HG02943 (cell line): ENCODE results near the gene ALDH9A1.
A peak's percentile ranks its signal among the peaks of the same experiment; 100 is the strongest.
"Not testable (repeated sequence)": the region's sequence is repeated elsewhere in the genome, so short reads cannot be mapped to it uniquely, and the experiment has no call there.

ENCODE experiments used
- ATAC-seq: cut with Tn5 transposase; IDR thresholded peaks from one replicate; pipeline ENCODE4 v1.9.1; 2021; ENCODE audit warnings: mild to moderate bottlenecking, low read depth, moderate library complexity; ENCODE audit not compliant: unreplicated experiment

ALDH9A1 gene

GRCh38 chr1:165697881-165698760 lies at the start of gene ALDH9A1:
Gene ALDH9A1, minus strand, starts transcription at chr1:165698562. Its CDS starts 4 bp downstream, at chr1:165698558.
- ATAC-seq: peak; percentile 92

- ATAC-seq: no peak
These were observed 49.5 kb upstream of the ALDH9A1 start for GRCh38 chr1:165747632-165748447.

- ATAC-seq: not testable (repeated sequence)
These were observed 46.6 kb upstream of the ALDH9A1 start for GRCh38 chr1:165744913-165745312.

GRCh38 chr1:165742194-165742593 lies 43.8 kb upstream of the ALDH9A1 start:
- no peak for ATAC-seq

GRCh38 chr1:165738794-165739193 lies 40.4 kb upstream of the ALDH9A1 start:
- peak; percentile 89 for ATAC-seq

GRCh38 chr1:165737196-165737595 lies 38.8 kb upstream of the ALDH9A1 start:
- ATAC-seq: no peak

GRCh38 chr1:165734906-165735305 lies 36.5 kb upstream of the ALDH9A1 start:
- ATAC-seq: no peak

- ATAC-seq: no peak
These were observed 28.5 kb upstream of the ALDH9A1 start for GRCh38 chr1:165726841-165727240.

GRCh38 chr1:165726169-165726568 lies 27.8 kb upstream of the ALDH9A1 start:
- no peak for ATAC-seq

GRCh38 chr1:165717918-165718515 lies 19.7 kb upstream of the ALDH9A1 start:
- ATAC-seq: no peak

- not testable (repeated sequence) for ATAC-seq
These were observed 18.1 kb upstream of the ALDH9A1 start for GRCh38 chr1:165716265-165717051.

GRCh38 chr1:165712764-165713163 lies 14.4 kb upstream of the ALDH9A1 start:
- no peak for ATAC-seq

- ATAC-seq: no peak
These were observed 9.8 kb upstream of the ALDH9A1 start for GRCh38 chr1:165707984-165708706.

GRCh38 chr1:165703648-165704047 lies 5.3 kb upstream of the ALDH9A1 start:
- ATAC-seq: no peak

- not testable (repeated sequence) for ATAC-seq
These were observed 3.6 kb upstream of the ALDH9A1 start for GRCh38 chr1:165701922-165702321.

GRCh38 chr1:165699577-165699976 lies 1.2 kb upstream of the ALDH9A1 start:
- no peak for ATAC-seq

- no peak for ATAC-seq
These were observed 345 bp upstream of the ALDH9A1 start for GRCh38 chr1:165698761-165699052.

- no peak for ATAC-seq
These were observed 876 bp downstream of the ALDH9A1 start for GRCh38 chr1:165697491-165697880.

- no peak for ATAC-seq
These were observed 1.7 kb downstream of the ALDH9A1 start for GRCh38 chr1:165696625-165697100.

GRCh38 chr1:165695031-165695430 lies 3.3 kb downstream of the ALDH9A1 start:
- ATAC-seq: no peak
